G401 (cell line): Measurements from ENCODE around the gene GABARAP. TPM values are rescaled to one million over a fixed set of nuclear protein-coding genes. Genes with fewer than 3 reads are reported as not detected.
A peak's percentile ranks its signal among the peaks of the same experiment; 100 is the strongest.

Experiments used
- DNase-seq: peaks from one replicate; pipeline ENCODE4 v3.0.0-alpha.2; 2015; ENCODE audit warnings: low spot score
- in situ Hi-C: cut with HindIII; loops from 2 replicates; pipeline ENCODE4 v1.10.0; 2016; ENCODE audit warnings: low sequenced_read_pairs, mixed read lengths
- total RNA-seq: library from RNA; depleted of rRNA; stranded (reverse); fragments of >200 nt; shearing (Covaris generic); gene quantifications from 2 replicates; pipeline ENCODE4 v1.2.3, GENCODE V29; 2014

GABARAP gene
- total RNA-seq, 1 experiment from 2014 or later, result 227 TPM

GRCh38 chr17:7242717-7243452 is 636 bp upstream of the GABARAP start:
- DNase-seq, result peak; percentile 93
- in situ Hi-C loops, result no loop called here

GRCh38 chr17:7241090-7241733 is 1.0 kb downstream of the GABARAP start:
- in situ Hi-C loops, result no loop called here
- DNase-seq, result no peak

GRCh38 chr17:7240375-7240774 is 1.9 kb downstream of the GABARAP start:
- no peak for DNase-seq
- in situ Hi-C loops, result no loop called here

- in situ Hi-C loops, result no loop called here
- DNase-seq, result peak; percentile 100
These were observed 2.9 kb downstream of the GABARAP start, which contains the start of gene PHF23 for GRCh38 chr17:7239091-7240027. TSS of gene PHF23 (minus strand) at chr17:7239457. CDS start at chr17:7239279, 178 bp downstream.

GRCh38 chr17:7238420-7239090 is 3.7 kb downstream of the GABARAP start:
- peak; percentile 16 for DNase-seq
- in situ Hi-C loops, result no loop called here

GRCh38 chr17:7237761-7238419 is 4.4 kb downstream of the GABARAP start:
- peak; percentile 55 for DNase-seq
- in situ Hi-C loops, result no loop called here

- DNase-seq, result no peak
- in situ Hi-C loops, result no loop called here
These were observed 4.9 kb downstream of the GABARAP start for GRCh38 chr17:7237266-7237760.

- in situ Hi-C loops, result no loop called here
These were observed 5.4 kb downstream of the GABARAP start for GRCh38 chr17:7236808-7237207.

GRCh38 chr17:7235693-7236665 is 6.3 kb downstream of the GABARAP start:
- DNase-seq, result peak; percentile 7
- in situ Hi-C loops, result no loop called here

More at GRCh38 chr17:7236808-7237207, 5.4 kb downstream of the GABARAP start:
- no peak for DNase-seq

GRCh38 chr17:7234083-7234951 is 7.9 kb downstream of the GABARAP start, which contains the start of gene DVL2:
TSS of gene DVL2 (minus strand) at chr17:7234517. CDS start at chr17:7234262, 255 bp downstream.
- DNase-seq, result peak; percentile 96
- in situ Hi-C loops, result no loop called here

- no peak for DNase-seq
- in situ Hi-C loops, result no loop called here
These were observed 8.6 kb downstream of the GABARAP start for GRCh38 chr17:7233701-7234082.

- DNase-seq, result no peak
- in situ Hi-C loops, result no loop called here
These were observed 10.1 kb downstream of the GABARAP start for GRCh38 chr17:7232114-7232513.

- in situ Hi-C loops, result loop anchor here (10.0 kb wide), 1 partner anchor 95 kb away; the partner anchor contains the start of gene NEURL4
- DNase-seq, result no peak
These were observed 12.7 kb downstream of the GABARAP start for GRCh38 chr17:7229504-7229903.

GRCh38 chr17:7228920-7229319 is 13.3 kb downstream of the GABARAP start:
- DNase-seq, result no peak
- in situ Hi-C loops, result loop anchor here (10.0 kb wide), 1 partner anchor 96 kb away; the partner anchor contains the start of gene NEURL4

- in situ Hi-C loops, result loop anchor here (10.0 kb wide), 1 partner anchor 98 kb away; the partner anchor contains the start of gene NEURL4
- no peak for DNase-seq
These were observed 15.2 kb downstream of the GABARAP start for GRCh38 chr17:7226721-7227710.
